Effector memory CD8-positive, alpha-beta T cell (primary cell): Measurements from ENCODE around the gene ITGA2.
A peak's percentile ranks its signal among the peaks of the same experiment; 100 is the strongest.

Experiments
- ATAC-seq: fragments of 150-1000 bp; cut with Tn5 transposase; replicated peaks from 2 replicates; pipeline ENCODE4 v1.10.0; 2021; ENCODE audit warnings: mild to moderate bottlenecking, moderate library complexity
- DNase-seq, 3 experiments: peaks; one replicate each; pipeline ENCODE4 v3.0.0; 2021
- H3K27ac Mint-ChIP-seq, 2 donors: one replicate each; pipeline ENCODE4 v1.8.0; 2022; ENCODE audit warnings: mild to moderate bottlenecking in 2 of 2, mixed read lengths in 2 of 2, moderate library complexity in 2 of 2
- H3K27me3 Mint-ChIP-seq, 2 donors: one replicate each; pipeline ENCODE4 v1.8.0; 2022; ENCODE audit warnings: mixed read lengths in 2 of 2
- H3K36me3 Mint-ChIP-seq: one replicate; pipeline ENCODE4 v1.8.0; 2022; ENCODE audit warnings: mild to moderate bottlenecking, moderate library complexity, mixed read lengths; ENCODE audit not compliant: insufficient read depth
- H3K4me1 Mint-ChIP-seq, 2 donors: one replicate each; pipeline ENCODE4 v1.8.0; 2022; ENCODE audit warnings: low read depth in 2 of 2, mixed read lengths in 2 of 2
- H3K4me3 Mint-ChIP-seq, 2 donors: one replicate each; pipeline ENCODE4 v1.8.0; 2022; ENCODE audit warnings: mild to moderate bottlenecking in 2 of 2, mixed read lengths in 2 of 2, moderate library complexity in 2 of 2
- H3K9me3 Mint-ChIP-seq, 2 donors: one replicate each; pipeline ENCODE4 v1.8.0; 2022; ENCODE audit warnings: mixed read lengths in 2 of 2
- total RNA-seq, 9 experiments: gene quantifications; one replicate each; lab custom pipeline; 2026; lab: John Stamatoyannopoulos, UW

Gene ITGA2
- 0 to 31.2 (median 3.8) reads per million in 9 experiments for total RNA-seq

DNA sequence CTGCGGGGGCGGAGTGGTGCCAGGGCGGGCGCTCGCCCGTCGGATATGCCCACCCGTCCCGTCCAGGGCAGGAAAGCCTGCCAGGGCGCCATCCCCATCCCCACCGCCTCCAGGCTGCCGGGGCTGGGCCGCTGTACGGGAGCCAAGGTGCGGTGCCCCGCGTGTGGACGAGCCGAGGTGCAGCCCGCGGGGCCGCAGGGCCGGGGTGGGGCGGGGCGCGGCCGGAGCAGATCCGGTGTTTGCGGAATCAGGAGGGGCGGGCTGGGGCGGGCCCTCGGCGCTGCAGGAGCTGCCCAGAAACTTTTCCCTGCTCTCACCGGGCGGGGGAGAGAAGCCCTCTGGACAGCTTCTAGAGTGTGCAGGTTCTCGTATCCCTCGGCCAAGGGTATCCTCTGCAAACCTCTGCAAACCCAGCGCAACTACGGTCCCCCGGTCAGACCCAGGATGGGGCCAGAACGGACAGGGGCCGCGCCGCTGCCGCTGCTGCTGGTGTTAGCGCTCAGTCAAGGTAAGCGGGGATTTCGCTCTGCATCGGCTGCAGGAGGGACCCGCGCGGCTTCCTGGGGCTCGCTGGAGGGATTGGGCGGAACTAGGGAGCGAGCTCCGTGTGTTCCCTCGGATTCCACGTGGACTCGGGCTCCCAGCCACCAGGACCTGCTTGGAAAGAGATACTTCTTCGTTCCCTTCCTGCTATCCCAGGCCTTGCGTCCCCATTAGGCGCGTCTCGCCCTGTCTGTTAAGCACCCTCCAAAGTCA lies at the start of gene ITGA2:
Gene ITGA2 (plus strand): TSS at position 328 of the 756 bp plus-strand sequence. CDS start 117 bp downstream, at position 445.
- peak within 1 kb of the TSS; percentile 70 for H3K4me3 Mint-ChIP-seq
- DNase-seq = peak; percentile 0 to 8 (median 4)
- H3K4me1 Mint-ChIP-seq = peaks cover 0 to 4% of the 10 kb centered on the region in 2 donors
- H3K9me3 Mint-ChIP-seq = no peaks in the 10 kb centered on the region
- ATAC-seq = peak; percentile 60
- H3K27ac Mint-ChIP-seq = no peak within 1 kb of the TSS
- H3K36me3 Mint-ChIP-seq = no peaks in the 10 kb centered on the region
- H3K27me3 Mint-ChIP-seq = peaks cover 38 to 41% of the 10 kb centered on the region in 2 donors

DNA sequence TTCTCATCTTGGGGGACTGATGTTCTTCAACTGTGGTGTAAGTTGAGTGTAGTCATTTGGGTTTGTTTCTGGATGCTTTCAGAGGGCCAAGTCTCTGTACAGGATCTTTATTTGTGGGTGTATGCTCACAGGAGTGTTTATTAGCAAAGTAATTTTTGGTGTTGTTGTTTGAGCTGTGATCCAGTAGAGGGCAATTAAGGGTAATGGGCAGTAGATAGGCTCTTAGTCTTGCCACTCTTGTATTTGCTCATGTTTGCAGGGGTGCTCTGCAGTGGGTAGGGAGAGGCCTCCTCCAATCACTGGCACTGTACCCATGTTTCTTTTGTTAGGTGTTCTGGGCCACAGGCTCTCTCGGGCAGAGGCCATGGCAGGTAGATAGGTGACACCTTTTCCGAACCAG lies 45.9 kb upstream of the ITGA2 start:
- Mint-ChIP-seq H3K27ac (no peak overlapping the region), H3K9me3 (no peaks in the 10 kb centered on the region), H3K4me3 (no peak overlapping the region), H3K36me3 (no peaks in the 10 kb centered on the region), H3K27me3 (peaks cover 0 to 9% of the 10 kb centered on the region in 2 donors), H3K4me1 (peaks cover under 1 to 4% of the 10 kb centered on the region in 2 donors)
- DNase-seq (no peak), ATAC-seq (peak; percentile 42)

DNA sequence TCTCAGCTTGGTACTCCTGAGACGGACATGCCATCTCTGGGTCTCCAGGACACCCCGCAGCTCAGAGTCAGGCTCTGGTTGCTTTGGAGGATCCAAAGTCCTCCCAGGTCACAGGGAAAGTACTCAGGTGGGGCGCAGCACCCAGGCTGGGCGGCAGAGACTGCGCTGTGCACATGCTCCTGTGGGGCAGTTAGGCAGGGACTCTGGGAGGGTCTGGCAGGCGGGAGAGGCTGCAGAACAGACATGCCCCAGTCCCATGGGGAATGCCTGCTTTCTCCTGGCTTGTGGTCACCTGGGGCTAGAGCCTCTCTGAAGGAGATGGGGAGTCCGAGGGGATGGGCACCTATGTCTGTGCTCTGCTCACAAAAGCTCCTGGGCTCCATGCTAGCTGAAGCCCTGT lies 45.3 kb upstream of the ITGA2 start:
- Mint-ChIP-seq H3K9me3 (no peaks in the 10 kb centered on the region), H3K4me1 (peaks cover 5 to 10% of the 10 kb centered on the region in 2 donors), H3K36me3 (no peaks in the 10 kb centered on the region), H3K27ac (no peak overlapping the region), H3K4me3 (no peak overlapping the region), H3K27me3 (peaks cover 0 to 9% of the 10 kb centered on the region in 2 donors)
- DNase-seq (no peak), ATAC-seq (no peak)

GRCh38 chr5:52945040-52945439 lies 44.1 kb upstream of the ITGA2 start:
- Mint-ChIP-seq H3K27me3 (peaks cover 0 to 9% of the 10 kb centered on the region in 2 donors), H3K9me3 (no peaks in the 10 kb centered on the region), H3K4me1 (peaks cover 5 to 10% of the 10 kb centered on the region in 2 donors), H3K27ac (peak overlapping the region; percentile 11 to 20), H3K36me3 (no peaks in the 10 kb centered on the region), H3K4me3 (peak overlapping the region; percentile 50 to 69)
- no peak for DNase-seq
- ATAC-seq = no peak

GRCh38 chr5:52947208-52947607 lies 41.9 kb upstream of the ITGA2 start:
- no peak overlapping the region for H3K27ac Mint-ChIP-seq
- DNase-seq = no peak
- peaks cover 0 to 9% of the 10 kb centered on the region in 2 donors for H3K27me3 Mint-ChIP-seq
- peaks cover 5 to 10% of the 10 kb centered on the region in 2 donors for H3K4me1 Mint-ChIP-seq
- no peaks in the 10 kb centered on the region for H3K36me3 Mint-ChIP-seq
- ATAC-seq = no peak
- no peaks in the 10 kb centered on the region for H3K9me3 Mint-ChIP-seq
- no peak overlapping the region for H3K4me3 Mint-ChIP-seq

GRCh38 chr5:52947851-52948250 lies 41.3 kb upstream of the ITGA2 start:
- ATAC-seq (no peak), DNase-seq (no peak)
- peaks cover 0 to 8% of the 10 kb centered on the region in 2 donors for H3K27me3 Mint-ChIP-seq
- H3K4me1 Mint-ChIP-seq = peaks cover 5 to 10% of the 10 kb centered on the region in 2 donors
- H3K27ac Mint-ChIP-seq = no peak overlapping the region
- no peaks in the 10 kb centered on the region for H3K36me3 Mint-ChIP-seq
- H3K4me3 Mint-ChIP-seq = no peak overlapping the region
- no peaks in the 10 kb centered on the region for H3K9me3 Mint-ChIP-seq

GRCh38 chr5:52948418-52949076 lies 40.6 kb upstream of the ITGA2 start:
- ATAC-seq = peak; percentile 99
- peak overlapping the region in 1 of 2 donors; percentile 55 for H3K27ac Mint-ChIP-seq

GRCh38 chr5:52950686-52951085 lies 38.5 kb upstream of the ITGA2 start:
- Mint-ChIP-seq H3K27me3 (no peaks in the 10 kb centered on the region), H3K27ac (no peak overlapping the region), H3K4me3 (no peak overlapping the region), H3K36me3 (no peaks in the 10 kb centered on the region), H3K9me3 (no peaks in the 10 kb centered on the region), H3K4me1 (peaks cover 5 to 6% of the 10 kb centered on the region in 2 donors)
- DNase-seq = no peak
- ATAC-seq = no peak

More at GRCh38 chr5:52948418-52949076, 40.6 kb upstream of the ITGA2 start:
- Mint-ChIP-seq H3K9me3 (no peaks in the 10 kb centered on the region), H3K4me1 (peaks cover 5 to 10% of the 10 kb centered on the region in 2 donors), H3K4me3 (no peak overlapping the region), H3K27me3 (peaks cover 0 to under 1% of the 10 kb centered on the region in 2 donors), H3K36me3 (no peaks in the 10 kb centered on the region)
- DNase-seq = peak; percentile 50 to 69 (median 61)

GRCh38 chr5:52952483-52952882 lies 36.7 kb upstream of the ITGA2 start:
- no peak for ATAC-seq
- no peak overlapping the region for H3K4me3 Mint-ChIP-seq
- H3K27ac Mint-ChIP-seq = no peak overlapping the region

GRCh38 chr5:52956014-52956413 lies 33.1 kb upstream of the ITGA2 start:
- Mint-ChIP-seq H3K4me1 (no peaks in the 10 kb centered on the region), H3K4me3 (no peak overlapping the region), H3K9me3 (no peaks in the 10 kb centered on the region), H3K36me3 (no peaks in the 10 kb centered on the region), H3K27me3 (no peaks in the 10 kb centered on the region), H3K27ac (no peak overlapping the region)
- DNase-seq (no peak), ATAC-seq (no peak)

More at GRCh38 chr5:52952483-52952882, 36.7 kb upstream of the ITGA2 start:
- Mint-ChIP-seq H3K27me3 (no peaks in the 10 kb centered on the region), H3K9me3 (no peaks in the 10 kb centered on the region), H3K36me3 (no peaks in the 10 kb centered on the region), H3K4me1 (peaks cover 5 to 6% of the 10 kb centered on the region in 2 donors)
- no peak for DNase-seq

DNA sequence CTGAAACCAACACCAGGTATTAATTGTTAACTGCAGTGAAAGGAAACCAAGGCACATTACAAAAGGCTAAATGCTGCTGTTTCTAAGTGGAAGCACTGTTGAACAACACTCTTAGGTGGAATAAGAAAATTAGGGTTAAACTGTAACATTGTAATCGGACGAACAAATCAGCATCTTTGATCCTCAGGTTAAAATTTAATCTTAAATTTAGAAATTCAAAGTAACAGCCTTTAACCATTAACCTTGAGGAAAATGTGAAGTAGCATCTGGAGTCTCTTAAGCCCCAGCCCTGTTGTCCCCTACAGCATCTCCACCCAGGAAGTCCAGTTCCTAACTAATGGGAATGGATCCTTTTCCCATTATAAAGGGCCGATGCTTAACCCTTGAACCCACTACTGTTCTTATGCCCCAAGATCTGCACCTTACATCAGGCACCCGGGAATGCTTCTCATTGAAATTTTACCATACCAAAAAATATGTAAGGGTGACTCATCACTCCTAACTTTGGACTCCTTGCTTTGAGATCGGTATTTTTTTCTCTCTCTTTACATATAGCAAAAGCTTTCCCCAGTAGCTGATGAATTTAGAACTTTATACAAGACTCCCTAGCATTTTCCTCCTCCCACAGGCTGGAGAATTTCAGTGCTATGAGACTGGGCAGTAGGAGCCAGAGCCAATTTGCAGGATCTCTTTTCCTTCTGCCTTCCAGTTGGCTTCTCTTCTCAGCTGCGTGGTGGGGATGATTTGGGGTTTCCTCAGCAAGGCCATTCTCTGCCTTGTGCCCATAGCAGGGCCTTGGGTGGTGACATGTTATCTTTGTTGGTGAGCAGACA lies 32.0 kb upstream of the ITGA2 start:
- no peak overlapping the region for H3K27ac Mint-ChIP-seq
- no peak overlapping the region for H3K4me3 Mint-ChIP-seq
- no peaks in the 10 kb centered on the region for H3K36me3 Mint-ChIP-seq
- DNase-seq (no peak), ATAC-seq (no peak)
- no peaks in the 10 kb centered on the region for H3K9me3 Mint-ChIP-seq
- no peaks in the 10 kb centered on the region for H3K27me3 Mint-ChIP-seq
- H3K4me1 Mint-ChIP-seq = no peaks in the 10 kb centered on the region

- H3K27ac Mint-ChIP-seq = no peak overlapping the region
- H3K36me3 Mint-ChIP-seq = no peaks in the 10 kb centered on the region
- H3K27me3 Mint-ChIP-seq = no peaks in the 10 kb centered on the region
- no peaks in the 10 kb centered on the region for H3K9me3 Mint-ChIP-seq
- H3K4me1 Mint-ChIP-seq = no peaks in the 10 kb centered on the region
- H3K4me3 Mint-ChIP-seq = no peak overlapping the region
- no peak for ATAC-seq
- no peak for DNase-seq
Observed at GRCh38 chr5:52961274-52961681, 27.9 kb upstream of the ITGA2 start.

- H3K27ac Mint-ChIP-seq = no peak overlapping the region
- H3K9me3 Mint-ChIP-seq = peaks cover under 1 to 4% of the 10 kb centered on the region in 2 donors
- no peaks in the 10 kb centered on the region for H3K36me3 Mint-ChIP-seq
- H3K4me3 Mint-ChIP-seq = no peak overlapping the region
- no peaks in the 10 kb centered on the region for H3K4me1 Mint-ChIP-seq
- no peak for DNase-seq
- no peak for ATAC-seq
- peaks cover 3 to 4% of the 10 kb centered on the region in 2 donors for H3K27me3 Mint-ChIP-seq
Observed at GRCh38 chr5:52963636-52964035, 25.5 kb upstream of the ITGA2 start.
